ENCODE data around the gene ST6GALNAC4.

The ST6GALNAC4 gene

DNA sequence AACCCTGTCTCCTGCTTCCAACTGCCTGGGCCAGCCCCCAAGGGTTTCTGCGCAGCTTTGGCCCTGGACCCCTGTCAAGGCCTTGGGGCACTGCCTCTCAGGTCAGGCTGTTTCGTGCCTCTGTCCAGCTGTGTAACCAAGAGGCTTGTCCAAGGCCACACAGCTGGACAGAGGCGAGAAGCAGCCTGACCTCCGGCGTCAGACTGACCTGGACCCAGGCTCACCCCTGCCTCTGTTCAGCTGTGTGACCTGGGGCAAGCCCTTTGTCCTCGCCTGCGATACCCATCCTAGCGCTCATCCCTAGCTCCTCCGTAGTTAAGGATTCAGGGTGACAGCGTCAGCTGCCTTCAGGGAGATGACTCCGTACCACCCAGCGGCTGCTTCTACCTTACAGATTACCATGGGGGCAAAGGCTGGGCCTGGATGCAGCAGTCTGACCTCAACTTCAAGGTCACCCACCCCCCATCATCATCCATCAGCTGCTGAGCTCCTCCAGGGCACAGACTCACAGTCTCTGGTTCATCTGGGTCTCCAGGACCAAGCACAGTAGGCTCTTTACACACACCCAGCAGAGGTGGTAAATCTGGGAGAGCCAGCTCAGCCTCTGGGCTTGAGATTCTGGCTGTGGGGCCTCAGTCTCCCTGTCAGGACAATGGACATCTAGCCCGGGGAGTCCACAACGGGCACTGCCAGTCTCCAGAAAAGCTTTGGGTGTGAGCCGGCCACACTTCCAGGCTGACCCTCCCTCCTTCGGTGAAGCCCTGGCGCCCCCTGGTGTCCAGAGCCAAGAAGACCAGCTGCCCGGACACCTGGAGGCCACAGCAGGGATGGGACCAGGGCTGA, 47.3 kb downstream of the ST6GALNAC4 start:
- peak; percentile 82 to 84 for DNase-seq

DNA sequence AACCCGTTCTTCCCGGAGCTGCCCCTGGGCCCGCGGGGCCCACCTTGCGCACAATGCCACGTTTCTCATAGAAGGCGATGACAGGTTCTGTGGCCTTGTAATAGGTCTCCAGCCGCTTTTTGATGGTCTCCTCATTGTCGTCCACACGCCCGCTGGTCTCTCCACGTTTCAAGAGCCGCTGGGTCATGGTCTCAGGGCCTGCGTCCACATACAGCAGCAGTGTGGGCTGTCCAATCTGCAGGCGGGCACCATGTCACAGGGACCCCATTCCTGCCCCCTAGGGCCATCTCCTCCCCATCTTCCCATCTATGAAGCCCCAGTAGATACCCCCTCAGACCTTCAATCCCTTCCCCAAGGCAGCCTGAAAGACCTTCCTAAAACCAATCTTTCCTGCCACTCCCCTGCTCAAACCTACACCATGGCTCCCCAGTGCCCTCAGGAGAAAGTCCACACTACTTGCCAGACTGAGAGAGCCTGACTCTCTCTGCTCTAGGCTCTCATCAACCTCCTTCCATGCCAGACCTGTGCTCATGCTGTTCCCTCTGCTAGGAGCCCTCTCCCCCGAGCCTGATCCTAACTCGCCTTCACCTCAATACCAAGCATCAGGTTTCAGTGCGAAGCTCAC, 48.5 kb downstream of the ST6GALNAC4 start:
- no peak for DNase-seq

DNA sequence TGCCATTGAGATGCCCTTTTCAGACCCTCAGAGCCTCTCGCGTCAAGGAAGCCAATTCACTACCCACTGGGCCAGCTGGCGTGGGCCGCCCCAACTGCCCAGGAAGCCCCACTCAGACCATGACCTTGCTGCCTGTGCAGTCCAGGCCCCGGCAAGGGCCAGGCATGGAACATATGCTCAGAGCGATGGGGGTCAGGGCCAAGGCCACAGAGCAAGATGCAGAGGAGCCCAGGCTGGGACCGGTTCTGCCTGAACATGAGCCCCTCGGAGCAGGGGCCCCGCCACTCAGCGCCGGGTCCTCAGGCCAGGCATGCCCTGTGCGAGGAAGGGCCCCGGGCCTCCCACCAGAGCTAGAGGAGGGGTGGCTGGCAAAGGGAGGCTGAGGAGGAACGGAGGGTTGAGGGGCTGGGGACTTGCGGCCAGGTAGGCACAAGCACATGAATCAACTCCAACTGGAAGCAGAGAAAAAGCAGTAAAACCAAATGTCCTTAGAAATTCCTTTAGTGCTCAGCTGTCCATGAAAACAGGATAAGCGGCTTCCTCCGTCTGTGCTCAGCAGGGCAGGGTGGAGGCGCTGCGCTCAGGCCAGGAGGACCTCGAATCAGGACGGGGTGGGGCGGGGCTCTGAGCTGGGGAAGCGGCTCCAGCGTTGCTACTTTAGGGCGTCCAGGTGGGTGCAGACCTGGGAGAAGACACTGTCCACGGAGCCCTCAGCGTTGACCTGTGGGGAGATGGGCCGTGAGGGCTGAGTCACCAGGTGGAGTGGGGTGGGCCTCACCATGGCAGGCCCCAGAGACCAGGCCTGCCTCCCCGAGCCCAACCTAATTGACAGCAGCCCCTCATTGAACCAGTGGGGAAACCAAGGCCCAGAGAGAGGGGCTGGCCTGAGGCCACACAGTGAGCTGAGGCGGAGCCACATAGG, 49.2 kb downstream of the ST6GALNAC4 start:
- no peak for DNase-seq

- DNase-seq: no peak
These were observed 50.3 kb downstream of the ST6GALNAC4 start for GRCh38 chr9:127866535-127866934.

DNA sequence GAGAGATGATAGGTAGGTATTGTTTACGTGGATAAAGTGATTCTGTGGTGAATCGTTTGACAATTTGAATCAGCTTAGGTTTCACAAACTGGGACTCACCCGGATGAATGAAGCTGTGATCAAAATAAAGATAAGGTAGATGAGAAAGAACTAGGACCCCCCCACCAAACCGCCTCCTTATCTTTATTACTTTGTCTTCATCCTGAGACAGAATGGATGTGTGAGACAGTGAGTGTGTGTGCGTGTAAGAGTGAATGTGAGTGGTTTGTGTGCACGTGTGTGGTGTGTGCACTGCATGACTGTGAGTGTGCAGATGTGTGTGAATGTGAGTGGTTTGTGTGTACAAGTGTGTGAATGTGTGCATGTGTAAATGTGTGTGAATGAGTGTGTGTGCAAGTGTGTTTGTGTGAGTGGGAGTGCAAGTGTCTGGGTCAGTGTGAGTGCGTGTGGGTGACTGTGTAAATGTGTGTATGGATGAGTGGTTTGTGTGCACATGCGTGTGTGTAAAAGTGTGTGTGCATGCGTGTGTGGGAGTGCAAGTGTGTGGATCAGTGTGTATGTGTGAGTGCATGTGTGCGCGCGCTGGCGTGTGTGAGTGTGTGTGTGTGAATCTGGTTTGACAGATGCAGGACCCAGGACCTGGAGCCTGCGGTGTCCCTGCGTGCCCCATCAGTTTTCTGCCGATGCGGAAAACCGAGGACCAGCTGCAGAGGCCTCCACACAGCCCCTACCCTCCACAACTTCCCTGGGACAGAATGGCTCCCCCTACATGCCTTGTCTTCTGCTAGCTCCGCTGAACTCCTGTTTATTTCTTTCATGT, 51.0 kb downstream of the ST6GALNAC4 start:
- no peak for DNase-seq

GRCh38 chr9:127863191-127863621, 53.6 kb downstream of the ST6GALNAC4 start:
- DNase-seq: peak in 1 of 2 donors; percentile 48

GRCh38 chr9:127862075-127863011, 54.5 kb downstream of the ST6GALNAC4 start:
- peak; percentile 57 to 82 for DNase-seq

- DNase-seq: no peak
These were observed 56.1 kb downstream of the ST6GALNAC4 start for GRCh38 chr9:127860779-127861178.

GRCh38 chr9:127860260-127860659, 56.6 kb downstream of the ST6GALNAC4 start:
- no peak for DNase-seq

GRCh38 chr9:127858041-127858512, 58.8 kb downstream of the ST6GALNAC4 start:
- no peak for DNase-seq

All from CD4-positive, alpha-beta T cell treated with Interleukin-1 beta for 1 hour (primary cell).